Neural cell (in vitro differentiated cells): Measurements from ENCODE around the gene MEX3D. TPM values are rescaled to one million over a fixed set of nuclear protein-coding genes. Genes with fewer than 3 reads are reported as not detected.
"Not testable (repeated sequence)": the region's sequence is repeated elsewhere in the genome, so short reads cannot be mapped to it uniquely, and the experiment has no call there.

Experiments used
- H2AFZ ChIP-seq: fragments of 200-600, 300-800 bp; sonication (generic), shearing (Covaris generic); 2 replicates; pipeline ENCODE4 v1.6.0; 2014; ENCODE audit warnings: low read depth, mild to moderate bottlenecking, antibody characterized with exemption, low read length, moderate library complexity
- H3F3A ChIP-seq: fragments of 200-600 bp; shearing (Covaris generic); 2 replicates; pipeline ENCODE4 v1.6.1; 2016; ENCODE audit warnings: mild to moderate bottlenecking, moderate library complexity, mixed read lengths, antibody characterized with exemption, low read length; ENCODE audit not compliant: insufficient read depth, poor library complexity, severe bottlenecking
- H3K27ac ChIP-seq: fragments of 200-600, 300-800 bp; sonication (generic), shearing (Covaris generic); 2 replicates; pipeline ENCODE4 v1.5.1; 2014; ENCODE audit warnings: mild to moderate bottlenecking, low read length, moderate library complexity
- H3K27me3 ChIP-seq: fragments of 300-800, 200-600 bp; sonication (generic), shearing (Covaris generic); 2 replicates; pipeline ENCODE4 v1.6.0; 2014; ENCODE audit warnings: mild to moderate bottlenecking, low read depth, low read length, moderate library complexity; ENCODE audit not compliant: insufficient read depth
- H3K36me3 ChIP-seq: fragments of 300-800, 200-600 bp; sonication (generic), shearing (Covaris generic); 2 replicates; pipeline ENCODE4 v1.5.1; 2014; ENCODE audit warnings: mild to moderate bottlenecking, antibody characterized with exemption, low read length, moderate library complexity; ENCODE audit not compliant: insufficient read depth
- H3K4me2 ChIP-seq: fragments of 300-800, 200-600 bp; sonication (generic), shearing (Covaris generic); 2 replicates; pipeline ENCODE4 v1.6.0; 2014; ENCODE audit warnings: mild to moderate bottlenecking, low read length
- H3K4me3 ChIP-seq: fragments of 300-800, 200-600 bp; sonication (generic), shearing (Covaris generic); 2 replicates; pipeline ENCODE4 v1.5.1; 2014; ENCODE audit warnings: mild to moderate bottlenecking, low read length, moderate library complexity
- H3K79me2 ChIP-seq: fragments of 200-600 bp; shearing (Covaris generic); replicated peaks from 2 replicates; pipeline ENCODE4 v1.6.0; 2014; ENCODE audit warnings: mild to moderate bottlenecking, low read length, moderate library complexity; ENCODE audit not compliant: insufficient read depth
- H3K9ac ChIP-seq: fragments of 300-800, 200-600 bp; sonication (generic), shearing (Covaris generic); 2 replicates; pipeline ENCODE4 v1.6.1; 2016; ENCODE audit warnings: mild to moderate bottlenecking, low read length, mixed read lengths
- H3K9me2 ChIP-seq: fragments of 200-600 bp; shearing (Covaris generic); 2 replicates; pipeline ENCODE4 v1.6.1; 2016; ENCODE audit warnings: mild to moderate bottlenecking, low read length, mixed read lengths; ENCODE audit not compliant: insufficient read depth
- H3K9me3 ChIP-seq: fragments of 200-600, 300-800 bp; sonication (generic), shearing (Covaris generic); 2 replicates; pipeline ENCODE4 v1.6.1; 2016; ENCODE audit warnings: mild to moderate bottlenecking, mixed run types, low read length, moderate library complexity, mixed read lengths
- H4K20me1 ChIP-seq: fragments of 200-600 bp; shearing (Covaris generic); 2 replicates; pipeline ENCODE4 v1.6.1; 2016; ENCODE audit warnings: mild to moderate bottlenecking, mixed run types; ENCODE audit not compliant: insufficient read depth
- CTCF ChIP-seq: fragments of 450-650 bp; IDR thresholded peaks from 2 replicates; pipeline ENCODE4 v1.5.1; 2014; ENCODE audit warnings: antibody characterized with exemption, mild to moderate bottlenecking, moderate library complexity; ENCODE audit not compliant: poor library complexity, severe bottlenecking
- EP300 ChIP-seq: fragments of 450-650 bp; conservative IDR thresholded peaks from 2 replicates; pipeline ENCODE4 v1.6.1; 2014; ENCODE audit warnings: antibody characterized with exemption, mild to moderate bottlenecking, moderate library complexity; ENCODE audit not compliant: poor library complexity, severe bottlenecking
- EZH2 ChIP-seq: fragments of 200-600, 300-800 bp; shearing (Covaris generic), sonication (generic); IDR thresholded peaks from 2 replicates; pipeline ENCODE4 v1.6.1; 2014; ENCODE audit warnings: antibody characterized with exemption, low read length, borderline replicate concordance, mild to moderate bottlenecking; ENCODE audit not compliant: insufficient read depth, poor library complexity, severe bottlenecking
- MXI1 ChIP-seq: fragments of 450-650 bp; conservative IDR thresholded peaks from 2 replicates; pipeline ENCODE4 v1.6.1; 2014; ENCODE audit warnings: antibody characterized with exemption, mild to moderate bottlenecking; ENCODE audit not compliant: poor library complexity, severe bottlenecking
- POLR2AphosphoS5 ChIP-seq: IDR thresholded peaks from 2 replicates; pipeline ENCODE4 v1.6.1; 2012
- RAD21 ChIP-seq: fragments of 450-650 bp; conservative IDR thresholded peaks from 2 replicates; pipeline ENCODE4 v1.6.1; 2014; ENCODE audit warnings: antibody characterized with exemption, mild to moderate bottlenecking, moderate library complexity
- REST ChIP-seq: IDR thresholded peaks from 2 replicates; pipeline ENCODE4 v1.6.1; 2012; ENCODE audit warnings: borderline replicate concordance
- SMC3 ChIP-seq: fragments of 450-650 bp; conservative IDR thresholded peaks from 2 replicates; pipeline ENCODE4 v1.6.1; 2014; ENCODE audit warnings: antibody characterized with exemption, mild to moderate bottlenecking, moderate library complexity; ENCODE audit not compliant: poor library complexity
- TAF1 ChIP-seq: IDR thresholded peaks from 2 replicates; pipeline ENCODE4 v1.6.1; 2012; ENCODE audit warnings: low read depth
- polyA plus RNA-seq: library from polyadenylated mRNA; depleted of rRNA; stranded (reverse); fragments of >200 nt; gene quantifications from 2 replicates; pipeline ENCODE4 v1.2.3, GENCODE V29; 2014

MEX3D gene
- polyA plus RNA-seq, 1 donor from 2014 or later, result 20.8 TPM

GRCh38 chr19:1549332-1549945 lies 18.7 kb downstream of the MEX3D start:
- Histone ChIP-seq H3K4me3 (no peak overlapping the region), H2AFZ (no peak overlapping the region), H3K36me3 (no peaks in the 10 kb centered on the region), H3K9me2 (no peaks in the 10 kb centered on the region), H3K9ac (no peak overlapping the region), H3K27me3 (peaks cover 2% of the 10 kb centered on the region), H3K9me3 (no peaks in the 10 kb centered on the region), H3K27ac (no peak overlapping the region), H3K79me2 (peaks cover 2% of the 10 kb centered on the region), H3F3A (no peaks in the 10 kb centered on the region), H4K20me1 (no peaks in the 10 kb centered on the region), H3K4me2 (no peak overlapping the region)
- no peak for TF ChIP-seq CTCF
- TF ChIP-seq REST, result no peak
- no peak for TF ChIP-seq POLR2AphosphoS5
- TF ChIP-seq EP300, result no peak
- TF ChIP-seq MXI1, result no peak
- TF ChIP-seq SMC3, result no peak
- TF ChIP-seq EZH2, result no peak
- no peak for TF ChIP-seq TAF1
- no peak for TF ChIP-seq RAD21

GRCh38 chr19:1540365-1540925 lies 27.7 kb downstream of the MEX3D start:
- Histone ChIP-seq H3K27me3 (no peaks in the 10 kb centered on the region), H3K9ac (no peak overlapping the region), H3K4me2 (no peak overlapping the region), H3K79me2 (no peaks in the 10 kb centered on the region), H3F3A (no peaks in the 10 kb centered on the region), H2AFZ (no peak overlapping the region), H3K27ac (no peak overlapping the region), H4K20me1 (no peaks in the 10 kb centered on the region), H3K36me3 (no peaks in the 10 kb centered on the region), H3K9me3 (no peaks in the 10 kb centered on the region), H3K9me2 (no peaks in the 10 kb centered on the region), H3K4me3 (no peak overlapping the region)
- TF ChIP-seq TAF1 (no peak), SMC3 (no peak), CTCF (no peak), POLR2AphosphoS5 (no peak), MXI1 (no peak), EZH2 (no peak), EP300 (no peak)

GRCh38 chr19:1539749-1540148 lies 28.4 kb downstream of the MEX3D start:
- H3K27ac ChIP-seq, H3K9me2 ChIP-seq, H3K9ac ChIP-seq, H2AFZ ChIP-seq, H3K9me3 ChIP-seq, H3K4me2 ChIP-seq, H3K79me2 ChIP-seq, H3K4me3 ChIP-seq, H4K20me1 ChIP-seq, H3F3A ChIP-seq, H3K27me3 ChIP-seq, H3K36me3 ChIP-seq: not testable (repeated sequence)
